Trophoblast cell (in vitro differentiated cells and primary cell): ENCODE data around the gene SCNN1G.

Experiments
- DNase-seq, 2 donors: peaks; one replicate each; pipeline ENCODE4 v3.0.0-alpha.2; 2016
- H2AFZ ChIP-seq: 2 replicates; pipeline ENCODE4 v1.6.1; 2013; ENCODE audit warnings: low read length, moderate library complexity, mild to moderate bottlenecking; ENCODE audit not compliant: insufficient read depth, poor library complexity
- H2AK5ac ChIP-seq: 2 replicates; pipeline ENCODE4 v1.6.1; 2013; ENCODE audit warnings: mild to moderate bottlenecking, low read length
- H2BK120ac ChIP-seq: 2 replicates; pipeline ENCODE4 v1.6.1; 2013; ENCODE audit warnings: low read length, mild to moderate bottlenecking, moderate library complexity; ENCODE audit not compliant: insufficient read depth, poor library complexity
- H2BK12ac ChIP-seq: 2 replicates; pipeline ENCODE4 v1.6.1; 2013; ENCODE audit warnings: mild to moderate bottlenecking, low read length, moderate library complexity
- H2BK5ac ChIP-seq: 2 replicates; pipeline ENCODE4 v1.6.1; 2013; ENCODE audit warnings: low read length, low read depth, moderate library complexity, mild to moderate bottlenecking; ENCODE audit not compliant: poor library complexity
- H3K14ac ChIP-seq: 2 replicates; pipeline ENCODE4 v1.6.1; 2013; ENCODE audit warnings: mild to moderate bottlenecking, low read length
- H3K18ac ChIP-seq: 2 replicates; pipeline ENCODE4 v1.6.1; 2013; ENCODE audit warnings: mild to moderate bottlenecking, low read length
- H3K23ac ChIP-seq: 2 replicates; pipeline ENCODE4 v1.6.1; 2013; ENCODE audit warnings: low read length
- H3K27ac ChIP-seq: 2 replicates; pipeline ENCODE4 v1.5.1; 2013; ENCODE audit warnings: low read depth, mild to moderate bottlenecking, inconsistent platforms, low read length, moderate library complexity
- H3K27me3 ChIP-seq: 2 replicates; pipeline ENCODE4 v1.6.1; 2013; ENCODE audit warnings: inconsistent platforms, mild to moderate bottlenecking, low read length, moderate library complexity; ENCODE audit not compliant: insufficient read depth
- H3K36me3 ChIP-seq, 2 experiments: 1 replicate in 1 of 2; 2 replicates in 1 of 2; pipeline ENCODE4 v1.6.1; 2013; ENCODE audit warnings: low read length in 2 of 2, mild to moderate bottlenecking in 2 of 2, moderate library complexity in 1 of 2; ENCODE audit not compliant: insufficient read depth in 2 of 2, control insufficient read depth in 1 of 2
- H3K4ac ChIP-seq: 2 replicates; pipeline ENCODE4 v1.6.1; 2013; ENCODE audit warnings: low read depth, mild to moderate bottlenecking, low read length, moderate library complexity
- H3K4me1 ChIP-seq, 2 experiments: 1 replicate in 1 of 2; 2 replicates in 1 of 2; pipeline ENCODE4 v1.6.1; 2013; ENCODE audit warnings: low read length in 2 of 2, mild to moderate bottlenecking in 2 of 2, moderate library complexity in 1 of 2; ENCODE audit not compliant: insufficient read depth in 2 of 2, control insufficient read depth in 1 of 2
- H3K4me2 ChIP-seq: 2 replicates; pipeline ENCODE4 v1.6.1; 2013; ENCODE audit warnings: inconsistent platforms, mild to moderate bottlenecking, low read length, moderate library complexity
- H3K4me3 ChIP-seq: 2 replicates; pipeline ENCODE4 v1.5.1; 2013; ENCODE audit warnings: mild to moderate bottlenecking, low read depth, low read length, inconsistent platforms
- H3K79me1 ChIP-seq: one replicate; pipeline ENCODE4 v1.6.1; 2013; ENCODE audit warnings: low read length
- H3K79me2 ChIP-seq: 2 replicates; pipeline ENCODE4 v1.6.1; 2013; ENCODE audit warnings: low read length, mild to moderate bottlenecking; ENCODE audit not compliant: control insufficient read depth, insufficient read depth, poor library complexity
- H3K9ac ChIP-seq: 2 replicates; pipeline ENCODE4 v1.6.1; 2013; ENCODE audit warnings: mild to moderate bottlenecking, low read length
- H3K9me3 ChIP-seq: 2 replicates; pipeline ENCODE4 v1.6.1; 2013; ENCODE audit warnings: low read depth, mild to moderate bottlenecking, control low read depth, inconsistent platforms, low read length; ENCODE audit not compliant: insufficient read depth
- H4K12ac ChIP-seq: 2 replicates; pipeline ENCODE4 v1.6.1; 2013; ENCODE audit warnings: low read depth, mild to moderate bottlenecking, low read length, moderate library complexity
- H4K8ac ChIP-seq: 2 replicates; pipeline ENCODE4 v1.6.1; 2013; ENCODE audit warnings: low read depth, mild to moderate bottlenecking, low read length, moderate library complexity
- H4K91ac ChIP-seq: one replicate; pipeline ENCODE4 v1.6.1; 2013; ENCODE audit warnings: low read depth, mild to moderate bottlenecking, low read length, moderate library complexity
- WGBS: extraction: QIAGEN DNeasy Blood & Tissue Kit; methylation state at CpG from one replicate; pipeline ENCODE4 v1.1.7; 2013; ENCODE audit warnings: missing lambda C conversion rate; ENCODE audit not compliant: insufficient read length, insufficient coverage; ENCODE audit errors: extremely low coverage; 5-methylcytosine and 5-hydroxymethylcytosine counted together

The SCNN1G gene

DNA sequence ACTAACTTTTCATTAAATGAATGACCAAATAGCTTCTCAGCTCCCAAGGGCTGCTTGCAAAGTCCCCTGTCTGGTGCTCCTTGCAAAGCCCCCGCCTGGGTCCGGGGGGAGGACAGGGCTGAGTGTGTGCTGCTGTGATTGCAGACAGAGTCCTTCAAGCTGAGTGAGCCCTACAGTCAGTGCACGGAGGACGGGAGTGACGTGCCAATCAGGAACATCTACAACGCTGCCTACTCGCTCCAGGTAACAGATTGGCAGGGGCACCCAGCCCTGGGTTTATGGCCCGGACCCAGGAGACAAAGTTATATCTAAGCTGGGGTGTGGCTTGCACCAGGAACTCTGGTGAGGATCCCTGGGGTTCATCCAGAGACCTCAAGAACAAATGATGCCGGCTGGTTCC, 27.1 kb downstream of the SCNN1G start:
- Histone ChIP-seq H2BK5ac (no peak overlapping the region), H2BK120ac (no peak overlapping the region), H3K4me3 (peak overlapping the region; percentile 46), H2BK12ac (no peak overlapping the region), H3K4me1 (no peaks in the 10 kb centered on the region), H3K14ac (no peak overlapping the region), H3K4me2 (no peak overlapping the region), H3K27ac (no peak overlapping the region), H3K9me3 (peaks cover 2% of the 10 kb centered on the region), H3K23ac (no peak overlapping the region), H4K8ac (no peak overlapping the region), H4K12ac (no peak overlapping the region), H3K79me1 (no peaks in the 10 kb centered on the region), H3K27me3 (no peaks in the 10 kb centered on the region), H3K18ac (no peak overlapping the region), H4K91ac (no peak overlapping the region), H3K36me3 (no peaks in the 10 kb centered on the region), H3K79me2 (no peaks in the 10 kb centered on the region), H2AFZ (no peak overlapping the region), H3K9ac (no peak overlapping the region), H2AK5ac (no peak overlapping the region), H3K4ac (no peak overlapping the region)
- no CpG with 5 or more reads among the region's 9 CpGs for WGBS
- DNase-seq, result no peak

DNA sequence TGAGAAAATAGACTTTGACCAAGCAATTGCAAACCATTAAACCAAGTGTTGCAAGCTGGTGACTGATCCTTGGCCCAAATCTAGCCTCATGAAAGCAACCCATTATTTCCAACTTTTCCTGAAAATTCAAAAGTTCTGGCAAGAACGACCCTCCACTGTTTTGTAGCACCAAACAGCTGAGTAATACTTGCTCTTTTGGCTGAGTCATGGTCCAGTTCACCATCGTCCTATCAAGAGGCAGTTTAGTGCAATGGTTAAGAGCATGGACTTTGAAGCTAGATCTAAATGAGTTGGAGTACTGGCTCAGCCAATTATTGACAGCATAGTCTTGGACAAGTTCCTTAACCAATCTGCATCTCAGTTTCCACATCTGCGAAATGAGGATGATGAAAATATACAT, 31.3 kb downstream of the SCNN1G start:
- no peak overlapping the region for H2BK12ac ChIP-seq
- no peak overlapping the region for H3K9ac ChIP-seq
- peaks cover 2% of the 10 kb centered on the region for H3K9me3 ChIP-seq
- no peak overlapping the region for H4K91ac ChIP-seq
- no peak overlapping the region for H2BK120ac ChIP-seq
- DNase-seq, result no peak
- no peak overlapping the region for H3K4ac ChIP-seq
- no peak overlapping the region for H3K18ac ChIP-seq
- no peak overlapping the region for H4K12ac ChIP-seq
- no peak overlapping the region for H3K4me3 ChIP-seq
- H4K8ac ChIP-seq, result no peak overlapping the region
- no peak overlapping the region for H3K14ac ChIP-seq
- H3K36me3 ChIP-seq, result no peaks in the 10 kb centered on the region
- no peaks in the 10 kb centered on the region for H3K79me2 ChIP-seq
- no peak overlapping the region for H2AK5ac ChIP-seq
- no CpG with 5 or more reads among the region's 3 CpGs for WGBS
- H3K4me2 ChIP-seq, result no peak overlapping the region
- H3K27ac ChIP-seq, result no peak overlapping the region
- no peak overlapping the region for H2AFZ ChIP-seq
- no peak overlapping the region for H3K23ac ChIP-seq
- H2BK5ac ChIP-seq, result no peak overlapping the region
- H3K27me3 ChIP-seq, result no peaks in the 10 kb centered on the region
- no peaks in the 10 kb centered on the region for H3K79me1 ChIP-seq
- no peaks in the 10 kb centered on the region for H3K4me1 ChIP-seq

DNA sequence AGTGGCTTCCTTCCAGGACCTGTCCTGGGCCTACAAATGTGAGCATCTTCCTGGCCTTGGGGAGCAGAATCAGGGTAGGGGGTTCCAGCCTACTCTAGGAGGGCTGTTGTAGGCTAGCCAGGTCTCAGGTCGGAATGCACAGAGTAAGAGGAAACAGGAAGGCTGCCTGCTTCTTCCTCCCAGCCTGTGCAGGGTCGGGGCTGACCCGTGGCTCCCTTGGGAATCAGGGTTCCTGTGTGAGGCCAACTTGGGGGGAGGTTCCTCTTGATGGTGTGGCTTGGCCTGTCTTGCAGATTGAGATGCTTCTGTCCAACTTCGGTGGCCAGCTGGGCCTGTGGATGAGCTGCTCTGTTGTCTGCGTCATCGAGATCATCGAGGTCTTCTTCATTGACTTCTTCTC, 32.3 kb downstream of the SCNN1G start:
- Histone ChIP-seq H3K4me3 (no peak overlapping the region), H3K14ac (no peak overlapping the region), H2BK120ac (no peak overlapping the region), H3K18ac (no peak overlapping the region), H4K91ac (no peak overlapping the region), H3K9me3 (peaks cover 2% of the 10 kb centered on the region), H4K8ac (no peak overlapping the region), H3K4me1 (no peaks in the 10 kb centered on the region), H2AFZ (no peak overlapping the region), H3K9ac (no peak overlapping the region), H3K27ac (no peak overlapping the region), H3K23ac (no peak overlapping the region), H4K12ac (no peak overlapping the region), H2BK12ac (no peak overlapping the region), H3K4ac (no peak overlapping the region), H2BK5ac (no peak overlapping the region), H3K79me2 (no peaks in the 10 kb centered on the region), H3K79me1 (no peaks in the 10 kb centered on the region), H3K27me3 (no peaks in the 10 kb centered on the region), H2AK5ac (no peak overlapping the region), H3K4me2 (no peak overlapping the region), H3K36me3 (no peaks in the 10 kb centered on the region)
- no peak for DNase-seq
- WGBS, result no CpG with 5 or more reads among the region's 7 CpGs

DNA sequence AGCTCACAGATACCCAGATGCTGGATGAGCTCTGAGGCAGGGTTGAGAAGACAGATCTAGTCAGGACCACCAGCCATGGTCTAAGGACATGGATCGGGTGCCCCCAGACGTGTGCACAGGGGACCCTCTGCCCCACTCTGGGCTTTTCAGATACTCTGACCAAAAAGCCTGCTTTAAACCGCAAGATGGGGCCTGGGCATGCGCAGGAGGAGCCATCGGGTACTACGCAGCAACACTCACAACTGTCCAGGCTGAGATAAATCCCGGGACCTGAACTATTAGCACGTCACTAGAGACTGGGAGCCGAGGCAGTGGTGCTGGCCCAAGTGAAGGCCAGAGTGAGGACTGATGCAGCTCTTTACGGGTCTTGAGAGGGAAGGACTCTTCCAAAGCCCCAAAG, 32.9 kb downstream of the SCNN1G start:
- Histone ChIP-seq H3K18ac (no peak overlapping the region), H3K9ac (no peak overlapping the region), H2AFZ (no peak overlapping the region), H3K4ac (no peak overlapping the region), H2BK5ac (no peak overlapping the region), H3K4me2 (no peak overlapping the region), H3K27ac (no peak overlapping the region), H4K91ac (no peak overlapping the region), H3K9me3 (peaks cover 2% of the 10 kb centered on the region), H3K4me1 (no peaks in the 10 kb centered on the region), H3K79me2 (no peaks in the 10 kb centered on the region), H3K4me3 (no peak overlapping the region), H2AK5ac (no peak overlapping the region), H4K8ac (no peak overlapping the region), H3K36me3 (no peaks in the 10 kb centered on the region), H3K79me1 (no peaks in the 10 kb centered on the region), H3K14ac (no peak overlapping the region), H2BK12ac (no peak overlapping the region), H3K27me3 (no peaks in the 10 kb centered on the region), H2BK120ac (no peak overlapping the region), H4K12ac (no peak overlapping the region), H3K23ac (no peak overlapping the region)
- no CpG with 5 or more reads among the region's 10 CpGs for WGBS
- no peak for DNase-seq
